Esophagus muscularis mucosa (tissue), 4 donors: ENCODE results near the gene PTPRB. TPM values are rescaled to one million over a fixed set of nuclear protein-coding genes. Genes with fewer than 3 reads are reported as not detected.

ENCODE experiments used
- DNase-seq: peaks from one replicate; pipeline ENCODE4 v3.0.0-alpha.2; 2017; ENCODE audit errors: extremely low spot score
- H3K27ac ChIP-seq, 4 donors: fragments of 200-600 bp; sonication (generic); replicated peaks in 1 of 4; 1 replicate in 3 of 4; 2 replicates in 1 of 4; pipeline ENCODE4 v1.5.1; 2016 to 2019; ENCODE audit warnings: mild to moderate bottlenecking in 1 of 4
- H3K27me3 ChIP-seq, 4 donors: fragments of 200-600 bp; sonication (generic); one replicate each; pipeline versions ENCODE4 v1.5.1 to v1.6.0; 2016 to 2019
- H3K36me3 ChIP-seq, 4 donors: fragments of 200-600 bp; sonication (generic); one replicate each; pipeline ENCODE4 v1.5.1; 2016 to 2019
- H3K4me1 ChIP-seq, 4 donors: fragments of 200-600 bp; sonication (generic); one replicate each; pipeline ENCODE4 v1.5.1; 2016 to 2019
- H3K4me3 ChIP-seq, 4 donors: fragments of 200-600 bp; sonication (generic); 1 replicate in 2 of 4; 2 replicates in 2 of 4; pipeline ENCODE4 v1.5.1; 2016 to 2019; ENCODE audit warnings: mild to moderate bottlenecking in 4 of 4, moderate library complexity in 1 of 4
- H3K9me3 ChIP-seq, 4 donors: fragments of 200-600 bp; sonication (generic); 1 replicate in 3 of 4; 2 replicates in 1 of 4; pipeline ENCODE4 v1.5.1; 2016 to 2019
- EP300 ChIP-seq: sonication (generic); formaldehyde crosslinking; IDR thresholded peaks from one replicate; pipeline ENCODE4 v1.6.1; 2017; ENCODE audit warnings: antibody characterized with exemption
- POLR2A ChIP-seq: fragments of 450-650 bp; IDR thresholded peaks from one replicate; pipeline ENCODE4 v1.6.1; 2017; ENCODE audit warnings: antibody characterized with exemption, moderate library complexity, mild to moderate bottlenecking, low read depth
- POLR2AphosphoS5 ChIP-seq, 2 donors: sonication (generic); formaldehyde crosslinking; IDR thresholded peaks; one replicate each; pipeline ENCODE4 v1.6.1; 2017; ENCODE audit warnings: antibody characterized with exemption in 2 of 2
- WGBS: methylation state at CpG from one replicate; pipeline ENCODE4 v1.1.5; 2018; 5-methylcytosine and 5-hydroxymethylcytosine counted together
- intact Hi-C: fragments of 100-400 bp; cut with DNase I; formaldehyde crosslinking; loops from one replicate; pipeline ENCODE4 v1.15.1; 2023
- total RNA-seq, 4 donors: library from RNA; depleted of rRNA; stranded (reverse); fragments of >200 nt; gene quantifications; one replicate each; pipeline versions ENCODE4 v1.1.0 to v1.2.1, GENCODE V29; 2016
- TF ChIP-seq, protein P1 (sequence below), 3 experiments: fragments of 200-600 bp in 2 of 3; fragments of 450-650 bp in 1 of 3; sonication (generic) in 2 of 3; IDR thresholded peaks; one replicate each; pipeline ENCODE4 v1.5.1; 2017 to 2019; ENCODE audit warnings: antibody characterized with exemption in 3 of 3, mild to moderate bottlenecking in 2 of 3, moderate library complexity in 1 of 3

PTPRB gene
- total RNA-seq, 4 donors from 2014 or later: 22.0 to 41.9 (median 30.4) TPM

DNA sequence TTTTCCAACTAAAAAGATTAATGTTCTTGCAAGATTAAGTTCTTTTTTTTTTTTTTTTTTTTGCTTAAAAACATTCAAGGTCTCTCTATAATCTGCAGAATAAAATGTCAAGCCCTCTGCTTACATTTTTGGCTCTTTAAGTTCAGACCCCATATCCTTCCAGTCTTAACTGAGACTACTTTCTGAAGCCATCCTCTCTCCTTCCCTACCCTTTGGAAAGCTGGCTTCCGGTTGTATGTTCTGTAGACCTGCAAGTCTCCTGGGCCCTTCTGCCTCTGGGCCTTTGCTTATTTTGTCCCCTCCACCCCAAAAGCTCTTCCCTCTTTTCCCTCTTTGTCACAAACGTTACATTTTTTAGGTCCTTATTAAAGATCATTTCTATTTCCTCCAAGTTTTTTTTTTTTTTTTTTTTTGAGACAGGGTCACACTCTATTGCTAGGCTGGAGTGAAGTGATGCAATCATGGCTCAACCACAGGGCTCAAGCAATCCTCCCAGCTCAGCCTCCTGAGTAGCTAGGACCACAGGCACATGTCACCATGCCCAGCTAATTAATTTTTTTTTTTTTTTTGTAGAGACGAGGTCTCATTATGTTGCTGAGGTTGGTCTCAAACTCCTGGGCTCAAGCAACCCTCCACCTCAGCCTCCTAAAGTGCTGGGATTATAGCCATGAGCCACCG is 46.5 kb downstream of the PTPRB start:
- Histone ChIP-seq H3K4me1 (no peaks in the 10 kb centered on the region), H3K27me3 (peaks cover 0 to 5% (median 0%) of the 10 kb centered on the region in 4 donors), H3K4me3 (no peak overlapping the region), H3K27ac (no peak overlapping the region), H3K9me3 (no peaks in the 10 kb centered on the region), H3K36me3 (peaks cover 0 to 52% (median 0%) of the 10 kb centered on the region in 4 donors)
- WGBS: 78% methylated on average over 4 of the region's 4 CpGs
- intact Hi-C loops: loop anchor here (5.0 kb wide), 1 partner anchor 127 kb away; no protein-coding TSS in a partner anchor
- DNase-seq: no peak
- no peak for TF ChIP-seq POLR2A
- TF ChIP-seq, protein P1, sequence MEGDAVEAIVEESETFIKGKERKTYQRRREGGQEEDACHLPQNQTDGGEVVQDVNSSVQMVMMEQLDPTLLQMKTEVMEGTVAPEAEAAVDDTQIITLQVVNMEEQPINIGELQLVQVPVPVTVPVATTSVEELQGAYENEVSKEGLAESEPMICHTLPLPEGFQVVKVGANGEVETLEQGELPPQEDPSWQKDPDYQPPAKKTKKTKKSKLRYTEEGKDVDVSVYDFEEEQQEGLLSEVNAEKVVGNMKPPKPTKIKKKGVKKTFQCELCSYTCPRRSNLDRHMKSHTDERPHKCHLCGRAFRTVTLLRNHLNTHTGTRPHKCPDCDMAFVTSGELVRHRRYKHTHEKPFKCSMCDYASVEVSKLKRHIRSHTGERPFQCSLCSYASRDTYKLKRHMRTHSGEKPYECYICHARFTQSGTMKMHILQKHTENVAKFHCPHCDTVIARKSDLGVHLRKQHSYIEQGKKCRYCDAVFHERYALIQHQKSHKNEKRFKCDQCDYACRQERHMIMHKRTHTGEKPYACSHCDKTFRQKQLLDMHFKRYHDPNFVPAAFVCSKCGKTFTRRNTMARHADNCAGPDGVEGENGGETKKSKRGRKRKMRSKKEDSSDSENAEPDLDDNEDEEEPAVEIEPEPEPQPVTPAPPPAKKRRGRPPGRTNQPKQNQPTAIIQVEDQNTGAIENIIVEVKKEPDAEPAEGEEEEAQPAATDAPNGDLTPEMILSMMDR (IDR thresholded peaks at IDR 0.05): no peak
- TF ChIP-seq EP300: no peak
- no peak for TF ChIP-seq POLR2AphosphoS5 (IDR thresholded peaks at IDR 0.05)

DNA sequence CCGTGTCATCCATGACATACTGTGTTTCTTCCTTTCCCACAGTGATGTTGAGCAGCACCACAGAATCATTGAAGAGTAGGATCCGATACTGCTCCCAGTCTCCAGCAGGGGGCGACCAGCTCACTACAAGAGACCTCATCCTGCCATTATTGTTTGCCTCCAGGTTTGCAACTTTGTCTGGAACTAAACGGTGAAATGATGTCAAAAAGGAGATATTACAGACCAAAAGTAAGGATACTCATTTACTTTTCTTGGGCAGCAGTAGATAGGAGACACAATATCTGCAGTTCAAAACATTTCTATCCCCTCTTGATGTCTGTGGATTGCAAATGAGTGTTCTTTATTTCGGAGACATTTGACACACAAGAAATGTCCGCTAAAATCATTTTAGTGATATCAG is 47.2 kb downstream of the PTPRB start:
- Histone ChIP-seq H3K27me3 (peaks cover 0 to 5% (median 0%) of the 10 kb centered on the region in 4 donors), H3K4me3 (no peak overlapping the region), H3K27ac (no peak overlapping the region), H3K4me1 (no peaks in the 10 kb centered on the region), H3K36me3 (peaks cover 0 to 51% (median 2%) of the 10 kb centered on the region in 4 donors), H3K9me3 (no peaks in the 10 kb centered on the region)
- no peak for DNase-seq
- 35% methylated on average over 6 of the region's 6 CpGs for WGBS
- intact Hi-C loops: loop anchor here (5.0 kb wide), 1 partner anchor 127 kb away; no protein-coding TSS in a partner anchor
- no peak for TF ChIP-seq EP300
- TF ChIP-seq, protein P1 (IDR thresholded peaks at IDR 0.05): peak; percentile 69 to 79 (median 71)

DNA sequence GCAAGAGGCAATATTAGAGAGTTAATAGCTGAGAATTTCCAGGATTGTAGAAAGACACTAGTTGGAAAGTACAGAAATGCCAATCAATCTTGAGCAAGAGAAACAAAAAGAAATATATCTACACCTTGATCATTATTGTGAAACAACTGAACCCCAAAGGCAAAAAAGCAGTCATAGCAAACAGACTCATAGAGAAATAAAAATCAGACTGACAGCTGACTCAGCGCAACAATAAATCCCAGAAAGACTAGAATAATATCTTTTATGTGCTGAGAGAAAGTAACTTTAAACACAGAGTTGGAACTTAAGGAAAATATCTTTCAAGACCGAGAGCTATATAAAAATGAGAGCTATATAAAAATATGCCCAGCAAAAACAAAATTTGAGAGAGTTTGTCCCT is 52.9 kb downstream of the PTPRB start:
- WGBS: 89% methylated on average over 2 of the region's 2 CpGs
- intact Hi-C loops: no loop called here
- peaks cover 0 to 10% (median 0%) of the 10 kb centered on the region in 4 donors for H3K9me3 ChIP-seq
- no peak overlapping the region for H3K4me3 ChIP-seq
- peaks cover 0 to 5% (median 0%) of the 10 kb centered on the region in 4 donors for H3K27me3 ChIP-seq
- no peak overlapping the region for H3K27ac ChIP-seq
- no peak for DNase-seq
- no peaks in the 10 kb centered on the region for H3K4me1 ChIP-seq
- H3K36me3 ChIP-seq: peaks cover 0 to 67% (median 2%) of the 10 kb centered on the region in 4 donors
- TF ChIP-seq EP300 (no peak), POLR2A (no peak), POLR2AphosphoS5 (IDR thresholded peaks at IDR 0.05) (no peak)
- TF ChIP-seq, protein P1 (IDR thresholded peaks at IDR 0.05): no peak

DNA sequence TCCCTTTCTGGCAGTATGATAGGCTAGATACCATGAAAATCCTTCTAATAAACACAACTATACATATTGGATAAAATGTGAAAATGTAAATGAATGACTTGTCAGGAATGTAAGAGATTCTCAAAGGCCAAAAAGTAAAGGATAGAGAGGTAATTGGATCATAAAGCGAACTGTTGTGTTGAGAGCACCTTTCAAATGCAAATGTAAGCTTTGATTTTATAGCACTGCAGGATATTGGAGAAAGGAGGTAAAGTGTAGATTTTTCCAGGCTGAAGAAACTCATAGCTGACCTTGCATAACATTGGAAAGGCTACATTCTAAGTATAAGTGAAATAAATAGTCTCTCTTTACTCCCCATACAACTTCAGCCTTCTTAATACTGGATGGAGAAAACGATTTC is 54.0 kb downstream of the PTPRB start:
- intact Hi-C loops: no loop called here
- Histone ChIP-seq H3K4me1 (no peaks in the 10 kb centered on the region), H3K9me3 (peaks cover 0 to 10% (median 0%) of the 10 kb centered on the region in 4 donors), H3K4me3 (no peak overlapping the region), H3K27ac (no peak overlapping the region), H3K27me3 (peaks cover 0 to under 1% (median 0%) of the 10 kb centered on the region in 4 donors), H3K36me3 (peaks cover 0 to 57% (median 2%) of the 10 kb centered on the region in 4 donors)
- no peak for TF ChIP-seq EP300
- DNase-seq: no peak
- WGBS: 78% methylated on average over 2 of the region's 2 CpGs

DNA sequence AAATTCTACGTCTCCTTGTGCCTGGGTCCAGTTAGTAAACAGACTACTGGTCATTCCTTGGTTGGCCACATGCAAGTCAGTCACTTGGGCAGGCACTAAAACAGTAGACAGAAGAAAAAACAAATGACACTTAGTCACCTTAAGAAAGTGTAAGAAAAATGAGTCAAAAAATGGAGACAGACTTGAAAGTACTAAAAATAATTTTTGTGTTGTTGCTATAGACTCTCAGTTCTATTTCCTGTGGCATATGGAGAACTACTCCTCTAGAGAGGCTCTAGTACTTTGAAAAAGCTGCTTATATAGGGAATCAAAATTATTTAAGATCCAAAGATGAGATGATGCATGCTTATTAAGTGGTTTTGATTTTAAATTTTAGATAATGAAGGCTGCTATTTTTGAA is 56.0 kb downstream of the PTPRB start:
- Histone ChIP-seq H3K27me3 (no peaks in the 10 kb centered on the region), H3K36me3 (peaks cover 0 to 46% (median 2%) of the 10 kb centered on the region in 4 donors), H3K4me3 (no peak overlapping the region), H3K9me3 (peaks cover 0 to 10% (median 0%) of the 10 kb centered on the region in 4 donors), H3K27ac (no peak overlapping the region), H3K4me1 (peaks cover 0 to 6% (median 0%) of the 10 kb centered on the region in 4 donors)
- DNase-seq: no peak
- WGBS: 88% methylated on average over 1 of the region's 1 CpG
- TF ChIP-seq POLR2AphosphoS5 (IDR thresholded peaks at IDR 0.05): no peak
- TF ChIP-seq POLR2A: no peak
- TF ChIP-seq, protein P1 (IDR thresholded peaks at IDR 0.05): no peak
- TF ChIP-seq EP300: no peak
- intact Hi-C loops: no loop called here
